ENCODE results near the gene TMEM144. TPM values are rescaled to one million over a fixed set of nuclear protein-coding genes. Genes with fewer than 3 reads are reported as not detected.

TMEM144 gene
- total RNA-seq, 2 donors from 2014 or later: 22.6 to 24.2 TPM

GRCh38 chr4:158280856-158281255 is 70.6 kb downstream of the TMEM144 start:
- ATAC-seq (ENCODE audit: insufficient number of reproducible peaks, low FRiP score, low read depth) (no peak), DNase-seq (ENCODE audit: low spot score) (no peak)
- no peaks in the 10 kb centered on the region for H3K4me1 ChIP-seq (ENCODE audit: control insufficient read depth in 1 of 2, low read depth in 2 of 2)
- no peaks in the 10 kb centered on the region for H3K9me3 ChIP-seq
- H3K27me3 ChIP-seq (replicated peaks; ENCODE audit: insufficient read depth): no peaks in the 10 kb centered on the region
- TF ChIP-seq CTCF (IDR thresholded peaks at IDR 0.05): no peak
- no peaks in the 10 kb centered on the region for H3K36me3 ChIP-seq
- no peak overlapping the region for H3K4me3 ChIP-seq
- no peak overlapping the region for H3K27ac ChIP-seq

GRCh38 chr4:158282252-158282651 is 72.0 kb downstream of the TMEM144 start:
- no peaks in the 10 kb centered on the region for H3K27me3 ChIP-seq (replicated peaks; ENCODE audit: insufficient read depth)

GRCh38 chr4:158285429-158286216 is 75.3 kb downstream of the TMEM144 start:
- Histone ChIP-seq H3K27ac (no peak overlapping the region), H3K9me3 (no peaks in the 10 kb centered on the region), H3K36me3 (no peaks in the 10 kb centered on the region), H3K27me3 (replicated peaks; ENCODE audit: insufficient read depth) (no peaks in the 10 kb centered on the region), H3K4me1 (ENCODE audit: control insufficient read depth in 1 of 2, low read depth in 2 of 2) (no peaks in the 10 kb centered on the region), H3K4me3 (no peak overlapping the region)
- DNase-seq (ENCODE audit: low spot score): no peak
- no peak for ATAC-seq (ENCODE audit: insufficient number of reproducible peaks, low FRiP score, low read depth)
- no peak for TF ChIP-seq CTCF (IDR thresholded peaks at IDR 0.05)

More at GRCh38 chr4:158282252-158282651, 72.0 kb downstream of the TMEM144 start:
- Histone ChIP-seq H3K4me3 (no peak overlapping the region), H3K4me1 (ENCODE audit: control insufficient read depth in 1 of 2, low read depth in 2 of 2) (no peaks in the 10 kb centered on the region), H3K27ac (no peak overlapping the region), H3K36me3 (no peaks in the 10 kb centered on the region), H3K9me3 (no peaks in the 10 kb centered on the region)
- no peak for TF ChIP-seq CTCF (IDR thresholded peaks at IDR 0.05)
- ATAC-seq (ENCODE audit: insufficient number of reproducible peaks, low FRiP score, low read depth) (no peak), DNase-seq (ENCODE audit: low spot score) (no peak)

- no peak for TF ChIP-seq CTCF (IDR thresholded peaks at IDR 0.05)
- ATAC-seq (ENCODE audit: insufficient number of reproducible peaks, low FRiP score, low read depth) (no peak), DNase-seq (ENCODE audit: low spot score) (no peak)
- Histone ChIP-seq H3K27ac (no peak overlapping the region), H3K9me3 (no peaks in the 10 kb centered on the region), H3K4me1 (ENCODE audit: control insufficient read depth in 1 of 2, low read depth in 2 of 2) (no peaks in the 10 kb centered on the region), H3K27me3 (replicated peaks; ENCODE audit: insufficient read depth) (no peaks in the 10 kb centered on the region), H3K36me3 (no peaks in the 10 kb centered on the region), H3K4me3 (no peak overlapping the region)
Observed at GRCh38 chr4:158290912-158291311, 80.6 kb downstream of the TMEM144 start.

- no peak overlapping the region for H3K4me3 ChIP-seq
- H3K27me3 ChIP-seq (replicated peaks; ENCODE audit: insufficient read depth): no peaks in the 10 kb centered on the region
- no peak for DNase-seq (ENCODE audit: low spot score)
- no peaks in the 10 kb centered on the region for H3K36me3 ChIP-seq
- no peak for TF ChIP-seq CTCF (IDR thresholded peaks at IDR 0.05)
- ATAC-seq (ENCODE audit: insufficient number of reproducible peaks, low FRiP score, low read depth): no peak
- no peak overlapping the region for H3K27ac ChIP-seq
- no peaks in the 10 kb centered on the region for H3K4me1 ChIP-seq (ENCODE audit: control insufficient read depth in 1 of 2, low read depth in 2 of 2)
- no peaks in the 10 kb centered on the region for H3K9me3 ChIP-seq
Observed at GRCh38 chr4:158291334-158292055, 81.2 kb downstream of the TMEM144 start.
